ENCODE data around the gene ZNF438. TPM values are rescaled to one million over a fixed set of nuclear protein-coding genes. Genes with fewer than 3 reads are reported as not detected.
"Not testable (repeated sequence)": the region's sequence is repeated elsewhere in the genome, so short reads cannot be mapped to it uniquely, and the experiment has no call there.

ZNF438 gene
- total RNA-seq, 1 experiment from 2014 or later, result 7.6 TPM

- no peak for DNase-seq (ENCODE audit: low read depth)
Measured at GRCh38 chr10:30987463-30987862, 44.2 kb downstream of the ZNF438 start.

DNA sequence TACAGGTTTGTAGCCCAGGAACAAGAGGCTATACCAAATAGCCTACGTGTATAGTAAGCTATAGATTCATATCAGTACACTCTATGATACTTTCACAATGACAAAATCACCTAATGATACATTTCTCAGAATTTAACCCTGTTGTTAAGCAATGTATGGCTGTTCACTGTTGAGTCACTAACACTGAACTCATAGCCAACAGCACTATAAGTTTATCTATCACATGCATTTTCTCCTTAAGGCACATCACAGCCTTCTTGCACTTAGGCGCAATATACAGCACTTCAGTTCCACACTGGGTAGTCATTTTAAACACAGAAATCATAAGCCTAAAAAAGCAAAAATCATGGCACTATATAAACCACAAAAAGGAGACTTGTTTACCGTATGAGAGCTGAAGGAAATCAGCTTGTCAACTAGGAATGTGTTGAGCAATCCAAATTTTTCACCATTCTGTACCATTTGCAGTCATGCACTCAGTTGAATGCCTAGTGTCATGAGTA lies 45.6 kb downstream of the ZNF438 start:
- peak; percentile 33 for DNase-seq (ENCODE audit: low read depth)

DNA sequence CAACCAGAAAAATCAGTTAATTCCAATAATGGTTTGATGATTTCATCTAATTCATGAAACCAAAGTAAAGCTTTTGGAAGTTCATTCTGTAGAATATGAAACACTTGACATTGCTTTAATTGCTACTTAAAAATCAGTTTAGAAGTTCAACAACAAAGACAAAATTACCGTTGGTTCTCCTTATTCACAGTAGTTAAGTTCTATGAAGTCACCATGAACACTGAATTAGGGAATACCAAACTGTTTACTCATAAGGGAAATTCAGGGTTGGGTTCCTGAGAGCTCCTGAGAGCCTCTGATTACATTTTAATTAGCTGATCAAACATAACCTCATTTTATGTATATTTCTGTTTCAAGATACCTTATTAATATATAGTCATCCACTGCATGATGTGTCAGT lies 46.2 kb downstream of the ZNF438 start:
- DNase-seq (ENCODE audit: low read depth), result peak; percentile 78

DNA sequence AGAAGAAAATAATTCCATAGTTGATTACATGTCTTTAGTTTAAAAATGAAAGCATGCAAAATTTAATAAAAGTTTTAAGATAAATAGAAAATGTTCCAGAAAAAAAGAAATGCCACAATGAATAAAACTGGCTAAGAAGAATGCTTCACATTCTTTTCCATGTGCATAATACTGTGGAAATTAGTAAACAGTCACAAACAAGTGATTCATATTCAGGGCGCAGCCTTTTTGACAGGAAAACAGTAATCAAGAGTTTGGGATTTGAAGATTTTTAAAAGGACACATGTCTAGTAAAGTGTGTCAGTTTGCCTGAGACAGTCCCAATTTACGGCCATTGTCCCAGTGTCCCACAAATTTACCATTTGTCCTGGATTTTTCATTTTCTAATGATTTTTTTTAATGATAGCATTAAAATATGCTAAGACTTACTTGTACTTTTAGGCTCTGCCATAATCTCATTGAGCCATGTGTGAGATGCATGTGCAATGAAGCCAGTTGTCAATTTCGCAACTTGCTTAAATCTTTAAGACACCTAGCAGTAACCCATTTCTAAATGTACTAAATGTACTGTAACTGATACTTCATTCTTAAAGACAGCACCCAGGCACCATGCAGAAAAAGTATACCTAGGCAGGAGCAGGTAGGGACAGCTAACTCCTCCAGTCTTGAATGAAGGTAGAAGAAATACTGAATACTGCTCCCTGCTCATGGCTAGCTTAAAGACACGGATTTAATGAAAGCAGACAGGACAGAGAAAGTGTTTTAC lies 46.9 kb downstream of the ZNF438 start:
- peak; percentile 49 for DNase-seq (ENCODE audit: low read depth)

- not testable (repeated sequence) for DNase-seq (ENCODE audit: low read depth)
Measured at GRCh38 chr10:30983209-30983608, 48.5 kb downstream of the ZNF438 start.

GRCh38 chr10:30980951-30981616 lies 50.6 kb downstream of the ZNF438 start:
- DNase-seq (ENCODE audit: low read depth), result peak; percentile 80

DNA sequence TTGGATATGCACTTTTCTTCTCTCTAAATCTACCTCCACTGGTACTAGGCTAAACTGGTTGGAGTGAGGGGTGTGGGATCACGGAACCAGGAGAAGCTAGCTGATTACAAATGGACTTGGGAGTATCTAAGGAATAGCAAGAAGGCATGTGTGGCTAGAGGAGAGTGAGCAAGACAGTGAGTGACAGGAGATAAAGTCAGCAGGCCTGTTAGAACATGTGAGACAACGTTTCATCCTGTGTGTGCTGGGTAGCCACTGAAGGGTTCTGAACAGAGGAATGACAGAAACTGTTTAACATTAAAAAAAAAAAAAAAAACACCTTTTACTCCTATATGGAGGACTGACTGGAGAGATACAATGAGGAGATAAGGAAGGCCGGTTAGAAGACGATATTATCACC lies 51.7 kb downstream of the ZNF438 start:
- DNase-seq (ENCODE audit: low read depth), result no peak

GRCh38 chr10:30978843-30979242 lies 52.8 kb downstream of the ZNF438 start:
- DNase-seq (ENCODE audit: low read depth), result no peak

- DNase-seq (ENCODE audit: low read depth), result peak; percentile 47
Measured at GRCh38 chr10:30977385-30977784, 54.3 kb downstream of the ZNF438 start.

- no peak for DNase-seq (ENCODE audit: low read depth)
Measured at GRCh38 chr10:30974773-30975415, 56.8 kb downstream of the ZNF438 start.

- DNase-seq (ENCODE audit: low read depth), result no peak
Measured at GRCh38 chr10:30974355-30974754, 57.3 kb downstream of the ZNF438 start.

DNA sequence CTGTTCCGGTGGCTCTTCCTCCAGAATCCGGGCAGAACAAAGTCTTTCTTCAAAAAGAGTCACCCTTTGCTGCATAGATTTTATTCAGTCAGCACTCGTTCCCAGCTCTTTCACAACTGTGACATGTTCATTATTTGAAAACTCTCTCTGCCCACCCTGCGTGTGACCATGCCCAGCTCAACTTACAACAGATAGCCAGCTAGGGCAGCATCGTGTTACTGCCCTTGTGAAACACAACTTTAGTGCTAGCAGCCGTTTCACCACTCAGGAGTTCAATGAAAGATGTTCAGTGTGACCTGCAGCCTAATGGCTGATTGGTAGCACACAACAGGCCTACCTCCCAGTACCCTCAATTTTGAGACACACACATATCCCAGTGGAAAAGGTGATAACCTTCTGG lies 57.9 kb downstream of the ZNF438 start:
- DNase-seq (ENCODE audit: low read depth), result no peak

GRCh38 chr10:30970760-30971460 lies 60.8 kb downstream of the ZNF438 start:
- no peak for DNase-seq (ENCODE audit: low read depth)

DNA sequence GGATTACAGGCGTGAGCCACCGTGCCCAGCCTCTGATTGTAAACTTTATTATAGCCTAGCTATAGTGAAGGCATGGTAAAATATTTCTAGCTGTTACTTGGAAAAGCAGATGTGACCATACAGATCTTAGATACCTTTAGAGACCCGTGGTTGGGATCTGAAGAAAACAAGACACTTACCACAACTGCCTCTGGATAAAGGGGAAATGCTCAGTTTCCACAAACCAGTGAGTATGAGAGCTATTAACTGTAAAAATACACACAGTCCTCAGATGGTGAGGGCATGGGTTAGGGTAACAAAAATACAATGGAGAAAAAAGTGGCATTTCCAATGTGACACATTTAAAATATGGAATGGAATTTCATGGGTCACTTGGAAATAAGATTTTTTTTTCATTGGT lies 63.0 kb downstream of the ZNF438 start:
- no peak for DNase-seq (ENCODE audit: low read depth)

DNA sequence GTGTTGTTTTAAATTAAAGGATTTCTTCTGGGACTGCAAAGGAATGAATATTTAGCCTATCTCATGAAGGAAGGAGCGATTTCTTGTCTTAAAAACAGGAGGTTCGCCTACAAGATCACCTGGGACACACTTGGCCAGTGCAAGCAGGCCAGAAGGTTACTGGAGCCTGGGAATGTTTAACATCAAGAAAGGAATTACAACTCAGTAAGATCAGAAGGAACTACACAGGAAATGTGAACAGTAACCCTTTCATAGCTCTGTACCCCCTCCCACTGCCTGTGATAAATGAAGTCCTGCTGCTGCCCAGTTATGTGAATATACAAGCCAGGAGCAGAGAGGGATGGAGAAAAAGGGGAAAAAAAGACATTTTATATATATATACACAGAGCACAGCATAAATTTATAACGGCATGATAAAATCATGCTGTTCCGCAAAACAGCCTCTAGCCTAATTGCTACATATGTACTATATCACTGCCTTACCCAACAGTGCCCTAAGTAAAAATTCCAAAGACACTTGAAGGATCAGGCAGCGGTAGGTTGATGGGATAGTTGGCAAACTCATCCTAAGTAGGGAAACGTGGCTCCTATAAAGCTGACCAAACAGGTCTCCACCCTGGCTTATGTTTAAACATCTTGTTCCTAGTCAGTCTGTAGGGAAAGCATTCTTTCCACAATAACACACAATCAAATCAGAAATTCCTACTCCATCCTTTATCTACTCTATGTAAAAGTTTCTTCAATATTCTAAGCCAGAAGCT lies 63.8 kb downstream of the ZNF438 start:
- no peak for DNase-seq (ENCODE audit: low read depth)

DNA sequence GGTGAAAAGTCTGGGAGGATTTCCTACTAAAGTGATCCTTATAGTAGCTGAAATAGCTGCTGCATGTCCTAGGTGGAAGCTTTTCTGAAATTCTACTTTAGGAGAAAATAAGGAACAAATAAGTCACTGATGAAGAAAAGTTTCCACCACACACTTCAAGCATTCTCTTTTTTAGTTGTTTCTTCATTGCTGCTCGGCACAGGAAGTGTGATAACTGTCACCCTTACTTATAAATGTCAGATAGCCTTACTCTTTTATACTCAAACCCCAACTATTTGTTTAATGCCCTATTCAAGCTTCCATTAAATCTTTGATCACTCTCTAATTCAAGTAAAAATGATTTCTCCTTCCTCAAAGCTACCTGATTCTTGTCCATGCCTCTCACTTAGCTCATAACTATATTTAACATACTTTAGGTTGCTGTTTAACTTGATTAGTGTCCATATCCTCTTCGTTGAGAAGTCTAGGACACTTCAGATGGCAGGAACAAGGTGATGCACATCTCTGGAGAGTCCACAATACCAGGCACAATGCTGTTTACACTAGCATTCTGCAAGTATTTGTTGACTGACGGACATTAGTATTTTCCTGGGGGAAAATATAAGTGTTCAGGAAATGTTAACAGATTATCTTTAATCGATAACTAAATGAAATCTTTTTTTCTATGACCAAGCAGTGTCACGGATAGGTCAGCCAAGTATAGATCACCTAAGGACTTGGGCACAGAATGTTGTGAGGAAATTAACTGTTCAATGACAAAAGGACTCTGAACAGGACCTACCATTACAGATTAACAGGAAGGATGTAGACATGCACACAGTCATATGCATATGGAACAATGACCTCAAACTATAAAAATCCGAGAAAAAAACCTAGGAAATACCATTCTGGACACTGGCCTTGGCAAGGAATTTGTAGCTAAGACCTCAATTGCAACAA lies 67.4 kb downstream of the ZNF438 start:
- no peak for DNase-seq (ENCODE audit: low read depth)

GRCh38 chr10:30962522-30962921 lies 69.1 kb downstream of the ZNF438 start:
- DNase-seq (ENCODE audit: low read depth), result no peak

DNA sequence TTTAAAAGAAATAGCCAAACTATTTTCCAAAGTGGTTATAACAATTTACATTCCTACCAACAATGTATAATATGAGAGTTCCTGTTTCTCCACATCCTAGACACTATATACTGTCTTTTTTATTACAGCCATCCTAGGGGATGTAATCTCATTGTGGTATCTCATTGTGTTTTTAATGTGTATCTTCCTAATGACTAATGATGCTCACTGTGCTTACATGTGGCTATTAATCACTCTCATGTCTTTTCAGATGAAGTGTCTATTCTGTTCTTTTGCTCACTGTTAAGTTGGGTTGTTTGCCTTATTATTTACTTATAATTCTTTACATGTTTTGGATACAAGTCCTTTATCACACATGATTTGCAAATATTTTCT lies 71.8 kb downstream of the ZNF438 start:
- no peak for DNase-seq (ENCODE audit: low read depth)

- not testable (repeated sequence) for DNase-seq (ENCODE audit: low read depth)
Measured at GRCh38 chr10:30949218-30949617, 82.4 kb downstream of the ZNF438 start.

GRCh38 chr10:30944005-30944404 lies 87.7 kb downstream of the ZNF438 start:
- no peak for DNase-seq (ENCODE audit: low read depth)
